Rectal smooth muscle tissue (tissue), 1 donor: ENCODE data around the gene GLI1.
"Not testable (repeated sequence)": the region's sequence is repeated elsewhere in the genome, so short reads cannot be mapped to it uniquely, and the experiment has no call there.

Experiments used
- H3K27ac ChIP-seq: one replicate; pipeline ENCODE4 v1.7.0; 2013; ENCODE audit warnings: low read depth, low read length, inconsistent platforms
- H3K27me3 ChIP-seq: one replicate; pipeline ENCODE4 v1.7.0; 2013; ENCODE audit warnings: low read length; ENCODE audit not compliant: control insufficient read depth, insufficient read depth
- H3K36me3 ChIP-seq: one replicate; pipeline ENCODE4 v1.7.0; 2013; ENCODE audit warnings: low read length; ENCODE audit not compliant: control insufficient read depth, insufficient read depth
- H3K4me1 ChIP-seq: one replicate; pipeline ENCODE4 v1.7.0; 2013; ENCODE audit warnings: low read length; ENCODE audit not compliant: control insufficient read depth, insufficient read depth
- H3K4me3 ChIP-seq: one replicate; pipeline ENCODE4 v1.7.0; 2013; ENCODE audit warnings: low read length
- H3K9ac ChIP-seq: one replicate; pipeline ENCODE4 v1.7.0; 2013; ENCODE audit warnings: low read length

Gene GLI1

GRCh38 chr12:57516617-57517153 lies 57.1 kb downstream of the GLI1 start:
- H3K36me3 ChIP-seq = peaks cover 42% of the 10 kb centered on the region
- H3K27me3 ChIP-seq = no peaks in the 10 kb centered on the region
- H3K4me1 ChIP-seq = peaks cover 30% of the 10 kb centered on the region
- H3K27ac ChIP-seq = peak overlapping the region; percentile 46
- no peak overlapping the region for H3K9ac ChIP-seq
- no peak overlapping the region for H3K4me3 ChIP-seq

- Histone ChIP-seq H3K27ac (peak overlapping the region; percentile 46), H3K36me3 (peaks cover 37% of the 10 kb centered on the region), H3K9ac (no peak overlapping the region), H3K27me3 (no peaks in the 10 kb centered on the region), H3K4me1 (peaks cover 35% of the 10 kb centered on the region), H3K4me3 (no peak overlapping the region)
Observed at GRCh38 chr12:57517187-57517586, 57.6 kb downstream of the GLI1 start.

DNA sequence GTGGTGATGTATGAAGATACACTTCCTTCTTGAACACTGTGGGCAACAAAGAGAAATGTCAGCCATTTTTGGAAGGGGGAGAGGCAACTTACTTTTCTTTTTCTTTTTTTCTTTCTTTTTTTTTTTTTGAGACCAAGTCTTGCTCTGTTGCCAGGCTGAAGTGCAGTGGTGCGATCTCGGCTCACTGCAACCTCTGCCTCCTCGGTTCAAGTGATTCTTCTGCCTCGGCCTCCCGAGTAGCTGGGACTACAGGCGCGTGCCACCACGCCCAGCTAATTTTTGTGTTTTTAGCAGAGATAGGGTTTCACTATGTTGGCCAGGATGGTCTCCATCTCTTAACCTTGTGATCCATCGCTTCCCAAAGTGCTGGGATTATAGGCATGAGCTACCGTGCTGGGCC lies 58.1 kb downstream of the GLI1 start:
- H3K4me3 ChIP-seq = peak overlapping the region; percentile 94
- peaks cover 32% of the 10 kb centered on the region for H3K36me3 ChIP-seq
- not testable (repeated sequence) for H3K9ac ChIP-seq, H3K27me3 ChIP-seq
- peaks cover 35% of the 10 kb centered on the region for H3K4me1 ChIP-seq
- peak overlapping the region; percentile 97 for H3K27ac ChIP-seq

GRCh38 chr12:57518176-57518919 lies 58.8 kb downstream of the GLI1 start:
- Histone ChIP-seq H3K9ac (no peak overlapping the region), H3K27me3 (no peaks in the 10 kb centered on the region), H3K36me3 (peaks cover 29% of the 10 kb centered on the region), H3K27ac (peak overlapping the region; percentile 97), H3K4me1 (peaks cover 35% of the 10 kb centered on the region), H3K4me3 (peak overlapping the region; percentile 94)

DNA sequence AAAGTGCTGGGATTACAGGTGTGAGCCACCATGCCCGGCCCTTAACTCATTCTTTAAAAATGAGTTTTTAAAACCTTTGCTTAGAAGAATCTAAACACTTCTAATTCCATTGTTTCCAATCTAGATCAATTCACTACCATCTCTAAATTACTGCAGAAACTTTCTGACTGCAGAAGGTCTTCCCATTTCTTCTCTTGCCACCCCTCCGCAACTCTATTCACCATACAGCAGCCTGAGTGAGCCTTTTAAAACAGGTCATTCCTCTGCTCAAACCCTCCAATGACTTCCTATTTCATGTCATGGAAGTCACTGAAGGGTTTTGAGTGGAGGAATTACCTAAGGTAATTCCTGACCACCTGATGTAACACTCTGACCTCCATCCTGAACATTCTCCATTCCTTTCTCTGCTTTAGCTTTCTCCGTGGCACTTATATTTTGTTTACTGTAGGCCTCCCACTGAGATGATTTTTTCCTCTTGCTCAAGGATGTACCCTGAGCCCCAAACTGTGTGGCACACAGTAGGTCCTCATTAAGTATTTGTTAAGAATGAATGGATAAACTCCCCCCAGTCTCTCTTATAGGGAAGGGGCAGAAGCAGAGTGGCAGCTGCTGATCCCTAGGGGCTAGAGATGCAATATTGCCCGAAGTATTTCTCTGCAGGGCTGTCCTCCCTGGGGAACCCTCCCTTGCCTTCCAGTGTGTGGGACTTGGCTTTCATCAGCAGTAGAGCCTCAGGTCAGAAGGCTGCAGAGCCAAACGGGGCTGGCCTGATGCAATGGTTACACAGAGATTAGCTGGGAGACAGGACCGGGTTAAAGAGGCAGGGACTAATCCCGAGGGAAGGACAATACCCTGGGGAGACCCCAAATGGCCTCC lies 59.6 kb downstream of the GLI1 start:
- Histone ChIP-seq H3K4me3 (peak overlapping the region; percentile 94), H3K36me3 (peaks cover 29% of the 10 kb centered on the region), H3K4me1 (peaks cover 43% of the 10 kb centered on the region), H3K9ac (peak overlapping the region; percentile 98), H3K27ac (peak overlapping the region; percentile 97), H3K27me3 (no peaks in the 10 kb centered on the region)

DNA sequence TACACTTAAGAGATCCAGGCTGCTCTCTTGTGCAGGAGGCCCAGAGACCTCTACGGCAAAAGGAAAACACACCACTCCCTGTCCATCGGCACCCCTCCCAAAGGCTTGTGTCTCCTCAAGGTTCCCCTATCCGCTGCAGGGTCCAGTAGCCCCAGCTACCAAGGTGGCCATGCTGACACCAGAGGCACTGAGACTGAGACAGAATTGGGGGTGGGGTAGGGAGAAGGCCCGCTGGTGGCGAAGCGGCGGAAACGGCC lies 60.1 kb downstream of the GLI1 start:
- peak overlapping the region; percentile 98 for H3K9ac ChIP-seq
- H3K4me1 ChIP-seq = peaks cover 45% of the 10 kb centered on the region
- no peaks in the 10 kb centered on the region for H3K27me3 ChIP-seq
- H3K4me3 ChIP-seq = peak overlapping the region; percentile 94
- peak overlapping the region; percentile 97 for H3K27ac ChIP-seq
- peaks cover 25% of the 10 kb centered on the region for H3K36me3 ChIP-seq

DNA sequence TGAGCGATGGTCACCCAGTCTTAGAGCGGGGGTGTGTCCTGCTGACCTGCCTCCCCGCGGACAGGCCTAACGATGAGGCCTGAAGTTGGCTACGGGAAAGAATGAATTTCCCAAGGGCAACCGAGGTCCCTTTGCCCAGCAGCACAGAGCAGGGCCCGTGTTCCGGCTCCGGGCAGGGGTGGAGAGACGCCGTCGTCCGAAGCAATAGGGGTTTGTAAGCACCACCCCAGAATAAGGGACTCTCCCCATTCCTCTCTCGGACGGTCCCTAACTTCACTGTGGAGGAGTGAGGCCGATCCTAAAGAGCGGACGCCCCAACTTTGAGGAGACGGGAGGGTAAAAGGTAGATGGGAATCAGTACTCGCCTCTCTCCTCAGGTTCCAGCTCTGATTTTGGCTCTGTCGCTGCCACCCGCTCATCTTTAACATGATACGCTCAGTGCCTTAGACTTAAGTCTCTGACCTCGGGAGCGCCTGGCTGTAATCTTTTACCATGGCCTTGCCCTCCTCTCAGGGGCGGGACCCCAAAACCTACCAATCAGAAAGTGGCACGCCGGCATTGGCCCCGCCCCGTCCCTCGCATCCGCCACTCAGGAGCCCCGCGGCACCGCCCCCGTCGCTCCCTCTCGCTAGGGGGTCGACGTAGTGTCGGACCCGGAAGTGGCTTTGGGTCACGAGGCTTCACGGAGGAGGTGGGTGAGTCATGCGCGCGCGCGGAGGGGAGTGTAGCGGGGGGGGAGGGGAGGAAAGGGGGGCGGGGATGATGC lies 60.7 kb downstream of the GLI1 start, which contains the start of gene DDIT3:
TSS of gene DDIT3 (minus strand) at position 462 of the 766 bp plus-strand sequence. CDS start 3,108 bp downstream, outside the sequence.
- peak within 1 kb of the TSS; percentile 94 for H3K4me3 ChIP-seq
- peaks cover 45% of the 10 kb centered on the region for H3K4me1 ChIP-seq
- peak within 1 kb of the TSS; percentile 98 for H3K9ac ChIP-seq
- peak within 1 kb of the TSS; percentile 99 for H3K27ac ChIP-seq
- peaks cover 22% of the 10 kb centered on the region for H3K36me3 ChIP-seq
- H3K27me3 ChIP-seq = no peaks in the 10 kb centered on the region

DNA sequence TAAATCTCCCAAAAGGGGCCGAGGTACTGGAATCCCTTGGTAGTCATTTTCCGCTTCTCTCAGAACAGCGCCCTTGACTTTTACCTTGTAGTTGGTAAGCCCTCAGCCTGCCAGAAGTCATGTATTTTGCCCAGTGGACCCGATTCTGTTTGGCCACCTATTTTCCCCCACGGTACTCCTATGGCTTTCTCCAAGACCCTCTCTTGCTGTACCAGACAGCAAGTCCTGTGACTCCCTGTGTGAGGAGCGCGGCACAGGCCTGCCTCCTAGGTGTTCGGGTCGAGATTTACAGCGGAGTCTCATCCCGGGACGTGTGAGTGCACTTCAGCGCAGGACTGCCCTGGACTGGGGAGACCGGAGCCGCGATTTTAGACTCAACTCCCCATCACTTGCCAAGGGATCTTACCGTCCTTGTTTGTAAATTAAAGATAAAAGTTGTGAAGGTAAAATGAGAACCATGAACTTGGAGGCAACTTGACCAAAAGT lies 62.0 kb downstream of the GLI1 start:
- peaks cover 45% of the 10 kb centered on the region for H3K4me1 ChIP-seq
- H3K36me3 ChIP-seq = peaks cover 13% of the 10 kb centered on the region

More for the DNA sequence above, 62.0 kb downstream of the GLI1 start:
- peak overlapping the region; percentile 82 for H3K9ac ChIP-seq
- no peaks in the 10 kb centered on the region for H3K27me3 ChIP-seq
- H3K27ac ChIP-seq = peak overlapping the region; percentile 99
- peak overlapping the region; percentile 63 for H3K4me3 ChIP-seq
